K562 (cell line): ENCODE measurements around the gene DPP4.

ENCODE experiments used
- EZH2 ChIP-seq: IDR thresholded peaks from 2 replicates; pipeline ENCODE4 v1.6.1; 2012; ENCODE audit warnings: low read depth, mild to moderate bottlenecking, inconsistent platforms, low read length, borderline replicate concordance
- HNRNPL ChIP-seq: fragments of 200-400 bp; formaldehyde crosslinking; IDR thresholded peaks from 2 replicates; pipeline ENCODE4 v1.6.1; 2017; ENCODE audit warnings: low read depth, mild to moderate bottlenecking, low read length
- MAFG ChIP-seq: fragments of 450-650 bp; conservative IDR thresholded peaks from 2 replicates; pipeline ENCODE4 v1.6.1; 2016; ENCODE audit warnings: missing genetic modification characterization, missing compliant biosample characterization
- POLR2A ChIP-seq: fragments of 450-650 bp; conservative IDR thresholded peaks from 2 replicates; pipeline ENCODE4 v1.6.1; 2016
- SAFB2 ChIP-seq: fragments of 200-400 bp; formaldehyde crosslinking; IDR thresholded peaks from 2 replicates; pipeline ENCODE4 v1.6.1; 2018; ENCODE audit warnings: borderline replicate concordance, low read length, low read depth, moderate library complexity; ENCODE audit not compliant: severe bottlenecking
- ZBTB1 ChIP-seq: sonication (generic); formaldehyde crosslinking; IDR thresholded peaks from 2 replicates; pipeline ENCODE4 v1.8.1; 2023; ENCODE audit warnings: missing genetic modification reagents, low read depth, mild to moderate bottlenecking, borderline replicate concordance

DNA sequence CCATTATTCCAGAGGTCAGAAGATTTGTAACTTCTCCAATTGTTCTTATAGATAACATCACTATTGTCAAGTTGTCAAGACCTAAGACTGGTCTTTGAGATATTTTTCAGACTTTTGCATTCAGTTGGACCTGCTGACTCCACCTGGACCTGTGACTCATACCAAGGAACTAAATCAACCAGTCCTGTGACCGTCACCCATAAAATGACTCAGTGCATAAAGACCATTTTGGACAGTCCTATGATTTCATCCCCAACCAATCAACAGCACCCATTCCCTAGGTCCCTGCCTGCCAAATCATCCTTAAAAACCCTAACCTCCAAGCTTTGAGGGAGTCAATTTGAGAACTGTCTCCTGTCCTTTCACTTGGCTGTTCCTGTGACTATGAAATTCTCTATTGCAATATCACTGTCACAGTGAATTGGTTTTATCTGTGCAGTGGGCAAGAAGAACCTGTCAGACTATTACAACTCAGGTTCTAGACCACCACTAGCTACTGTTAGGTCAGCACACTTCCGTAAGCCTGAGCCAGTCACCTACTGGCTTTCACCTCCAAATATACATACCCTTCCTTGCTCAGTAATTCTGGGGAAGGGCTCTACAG, 17.1 kb downstream of the DPP4 start:
- TF ChIP-seq HNRNPL (no peak), POLR2A (no peak), SAFB2 (no peak), EZH2 (no peak), MAFG (no peak), ZBTB1 (no peak)
